AG10803 (cell line): ENCODE results near the gene SIAH1.

Source experiments
- DNase-seq: peaks from one replicate; pipeline ENCODE4 v3.0.0; 2010; ENCODE audit warnings: low read depth
- H3K4me3 ChIP-seq: 2 replicates; pipeline ENCODE4 v1.5.1; 2011; ENCODE audit warnings: mild to moderate bottlenecking, low read length, control low read depth
- TF ChIP-seq, protein P1 (sequence below): conservative IDR thresholded peaks from 2 replicates; pipeline ENCODE4 v1.5.1; 2011; ENCODE audit warnings: mild to moderate bottlenecking, low read length, control low read depth, inconsistent platforms

The SIAH1 gene

DNA sequence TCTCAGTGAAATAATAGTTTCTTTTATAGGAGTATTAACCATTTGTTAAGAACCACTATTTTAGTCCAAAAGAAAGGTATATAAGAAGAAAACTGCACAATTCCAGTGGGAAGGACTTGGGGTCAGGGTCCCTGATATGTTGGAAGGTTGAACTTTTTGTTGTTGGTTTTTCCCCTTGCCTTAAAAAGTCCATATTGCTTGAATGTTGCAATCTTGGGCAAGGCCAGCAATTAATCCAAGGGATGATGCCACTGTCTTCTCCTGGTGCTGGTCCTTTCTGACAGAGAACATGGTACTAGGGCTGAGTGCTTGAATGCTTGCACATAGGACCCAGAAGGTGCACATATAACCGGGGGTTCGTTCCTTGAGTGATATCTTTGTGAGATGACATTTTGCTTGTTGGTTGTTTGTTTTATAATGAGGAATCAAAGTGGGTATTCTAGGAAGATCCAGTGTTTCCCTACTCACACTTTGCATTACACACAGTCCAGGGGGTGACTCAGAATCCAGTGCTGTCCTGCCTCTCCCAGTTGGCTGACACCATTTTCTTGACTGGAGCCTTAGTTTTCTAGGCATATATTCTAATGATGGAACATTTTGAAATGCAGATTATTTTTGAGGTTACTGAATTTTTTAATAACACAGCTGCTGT is 54.9 kb downstream of the SIAH1 start:
- no peak overlapping the region for H3K4me3 ChIP-seq
- TF ChIP-seq, protein P1, sequence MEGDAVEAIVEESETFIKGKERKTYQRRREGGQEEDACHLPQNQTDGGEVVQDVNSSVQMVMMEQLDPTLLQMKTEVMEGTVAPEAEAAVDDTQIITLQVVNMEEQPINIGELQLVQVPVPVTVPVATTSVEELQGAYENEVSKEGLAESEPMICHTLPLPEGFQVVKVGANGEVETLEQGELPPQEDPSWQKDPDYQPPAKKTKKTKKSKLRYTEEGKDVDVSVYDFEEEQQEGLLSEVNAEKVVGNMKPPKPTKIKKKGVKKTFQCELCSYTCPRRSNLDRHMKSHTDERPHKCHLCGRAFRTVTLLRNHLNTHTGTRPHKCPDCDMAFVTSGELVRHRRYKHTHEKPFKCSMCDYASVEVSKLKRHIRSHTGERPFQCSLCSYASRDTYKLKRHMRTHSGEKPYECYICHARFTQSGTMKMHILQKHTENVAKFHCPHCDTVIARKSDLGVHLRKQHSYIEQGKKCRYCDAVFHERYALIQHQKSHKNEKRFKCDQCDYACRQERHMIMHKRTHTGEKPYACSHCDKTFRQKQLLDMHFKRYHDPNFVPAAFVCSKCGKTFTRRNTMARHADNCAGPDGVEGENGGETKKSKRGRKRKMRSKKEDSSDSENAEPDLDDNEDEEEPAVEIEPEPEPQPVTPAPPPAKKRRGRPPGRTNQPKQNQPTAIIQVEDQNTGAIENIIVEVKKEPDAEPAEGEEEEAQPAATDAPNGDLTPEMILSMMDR, result no peak
- DNase-seq, result no peak

DNA sequence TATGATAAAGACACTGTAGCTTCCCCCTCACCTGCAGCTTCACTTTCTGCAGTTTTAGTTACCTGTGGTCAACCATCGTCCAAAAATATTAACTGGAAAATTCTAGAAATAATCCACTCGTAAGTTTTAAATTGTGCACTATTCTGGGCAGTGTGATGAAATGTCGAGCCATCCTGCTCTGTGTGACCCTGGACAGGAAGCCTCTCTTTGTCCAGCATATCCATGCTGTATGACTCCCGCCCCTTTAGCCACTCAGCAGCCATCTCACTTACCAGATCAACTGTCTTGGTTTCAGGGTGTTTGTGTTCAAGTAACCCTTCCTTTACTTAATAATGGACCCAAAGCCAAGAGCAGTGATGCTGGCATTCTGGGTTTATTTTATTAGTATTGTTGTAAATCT is 56.1 kb downstream of the SIAH1 start:
- DNase-seq, result no peak
- no peak overlapping the region for H3K4me3 ChIP-seq
- TF ChIP-seq, protein P1, result no peak

DNA sequence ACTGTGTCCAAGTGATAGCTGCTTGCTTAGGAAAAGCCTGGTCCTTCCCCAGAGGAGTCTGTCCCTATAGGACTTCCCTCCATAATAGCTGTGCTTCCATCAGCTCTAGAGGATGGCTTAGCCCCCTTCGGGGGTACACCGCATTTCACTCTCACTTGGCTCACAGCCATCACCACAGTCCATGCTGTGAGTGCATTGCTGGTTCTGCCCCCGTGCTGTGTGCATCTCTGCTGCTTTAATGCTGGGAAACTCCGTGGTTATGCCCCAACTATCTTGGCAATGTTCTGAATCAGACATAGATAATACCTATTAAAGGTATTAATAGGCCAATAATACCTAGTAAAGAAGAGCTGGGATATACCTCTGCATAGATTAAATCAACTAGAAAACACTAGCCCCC is 58.3 kb downstream of the SIAH1 start:
- TF ChIP-seq, protein P1, result no peak
- DNase-seq, result no peak
- H3K4me3 ChIP-seq, result no peak overlapping the region

DNA sequence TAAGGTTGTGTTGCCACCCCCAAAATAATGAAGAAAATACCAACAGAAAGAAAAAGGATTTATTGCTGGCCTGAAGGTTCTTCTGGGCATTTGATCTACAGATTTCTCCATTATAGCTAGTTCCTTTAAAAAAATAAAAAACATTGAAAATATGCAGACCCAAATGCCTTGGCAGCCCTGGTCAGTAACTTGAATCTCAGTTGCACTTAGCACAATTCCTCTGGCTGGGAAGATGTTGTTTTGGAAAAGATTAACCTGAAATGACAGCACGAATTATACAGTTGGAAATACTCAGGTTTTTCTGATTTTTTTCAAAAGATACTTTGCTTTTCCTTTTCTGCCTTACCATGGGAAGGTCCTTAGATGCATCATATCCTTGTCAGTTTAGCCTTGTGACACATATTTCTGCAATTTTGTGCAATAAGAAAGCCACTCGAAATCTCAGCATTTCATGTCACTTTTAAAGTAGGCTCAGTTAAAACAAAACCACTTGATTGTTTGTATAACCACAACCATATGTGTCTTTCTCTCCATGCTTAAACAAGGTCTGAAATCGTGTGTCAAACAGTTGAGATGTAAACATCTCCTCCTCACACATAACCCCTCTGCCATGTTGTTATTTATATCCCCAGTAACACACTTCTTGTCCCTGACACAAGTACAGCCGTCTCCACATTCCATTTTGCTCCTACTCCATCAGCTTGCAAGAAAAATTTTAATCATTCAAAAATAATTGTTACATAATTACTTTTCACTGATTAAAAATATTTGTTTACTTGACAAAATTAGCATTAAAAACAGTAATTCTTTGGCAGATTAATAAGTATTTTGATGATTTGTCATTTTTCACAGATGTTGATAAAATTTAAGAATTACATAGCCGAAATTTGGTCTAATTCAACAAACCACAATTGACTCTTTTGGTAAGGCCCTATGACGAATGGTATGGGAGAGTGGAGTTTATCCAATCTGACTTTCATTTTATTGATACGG is 61.1 kb downstream of the SIAH1 start:
- TF ChIP-seq, protein P1, result no peak
- DNase-seq, result peak; percentile 74
- no peak overlapping the region for H3K4me3 ChIP-seq

DNA sequence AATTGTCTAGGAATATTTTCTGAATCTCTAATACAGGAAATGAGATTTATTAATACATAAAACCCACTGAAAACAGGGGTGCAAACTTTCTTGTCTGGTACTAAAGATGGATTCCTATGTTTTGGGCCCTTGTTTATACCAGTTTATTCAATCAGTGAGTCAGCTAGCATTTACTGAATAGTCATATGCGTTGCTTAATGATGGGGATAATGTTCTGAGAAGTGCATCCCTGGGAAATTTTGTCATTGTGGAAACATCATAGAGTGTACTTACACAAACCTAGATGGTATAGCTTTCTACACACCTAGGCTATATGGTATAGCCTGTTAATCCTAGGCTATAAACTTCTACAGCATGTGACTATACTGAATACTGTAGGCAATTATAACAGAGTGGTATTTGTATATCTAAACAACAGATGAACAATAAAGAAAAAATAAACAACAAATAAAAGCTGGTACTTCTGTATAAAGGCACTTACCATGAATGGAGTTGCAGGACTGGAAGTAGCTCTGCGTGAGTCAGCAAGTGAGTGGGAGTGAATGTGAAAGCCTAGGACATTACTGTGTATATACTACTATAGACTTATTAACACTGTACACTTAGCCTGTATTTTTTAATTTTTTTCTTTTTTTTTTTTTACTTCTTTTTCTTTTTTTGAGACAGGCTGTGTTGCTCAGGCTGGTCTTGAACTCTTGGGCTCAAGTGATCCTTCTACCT is 63.7 kb downstream of the SIAH1 start:
- peak; percentile 21 for DNase-seq
- no peak overlapping the region for H3K4me3 ChIP-seq
- TF ChIP-seq, protein P1, result no peak

DNA sequence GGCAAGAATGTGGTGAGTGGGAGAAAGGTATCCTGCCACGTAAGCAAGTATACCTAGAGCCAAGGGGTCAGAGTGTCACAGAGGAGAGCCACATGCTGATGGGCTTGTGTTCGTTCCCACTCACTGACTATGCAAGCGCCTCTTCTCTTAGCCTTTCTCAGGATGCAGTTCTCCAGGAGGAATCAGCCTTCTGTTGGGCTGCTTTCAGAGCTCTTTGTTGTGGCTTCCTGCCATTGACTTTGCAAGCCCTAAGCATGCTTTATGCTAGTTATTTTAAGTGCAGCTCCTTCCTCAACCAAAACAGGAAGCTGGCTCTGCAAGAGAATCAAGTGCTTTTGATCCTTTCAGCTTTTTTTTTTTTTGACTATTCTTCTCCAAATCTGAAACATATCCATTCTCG is 66.6 kb downstream of the SIAH1 start:
- peak; percentile 69 for DNase-seq
- TF ChIP-seq, protein P1, result no peak
- H3K4me3 ChIP-seq, result no peak overlapping the region
